WTC11 (cell line): ENCODE data around the gene NKX2-3.

ENCODE experiments used
- CREB1 ChIP-seq: sonication (generic); formaldehyde crosslinking; IDR thresholded peaks from 2 replicates; pipeline ENCODE4 v1.8.0; 2023; ENCODE audit warnings: mild to moderate bottlenecking, missing genetic modification reagents
- MAX ChIP-seq: sonication (generic); formaldehyde crosslinking; IDR thresholded peaks from 2 replicates; pipeline ENCODE4 v1.8.0; 2022; ENCODE audit warnings: mild to moderate bottlenecking, missing genetic modification reagents
- SMAD4 ChIP-seq: sonication (generic); formaldehyde crosslinking; IDR thresholded peaks from 2 replicates; pipeline ENCODE4 v1.8.0; 2022; ENCODE audit warnings: mild to moderate bottlenecking, missing genetic modification reagents
- SP1 ChIP-seq: sonication (generic); formaldehyde crosslinking; conservative IDR thresholded peaks from 2 replicates; pipeline ENCODE4 v1.8.1; 2022; ENCODE audit warnings: missing genetic modification reagents
- TF ChIP-seq, protein P1 (sequence below): fragments of 200-600 bp; IDR thresholded peaks from 2 replicates; pipeline ENCODE4 v1.8.0; 2022; ENCODE audit warnings: antibody characterized with exemption

DNA sequence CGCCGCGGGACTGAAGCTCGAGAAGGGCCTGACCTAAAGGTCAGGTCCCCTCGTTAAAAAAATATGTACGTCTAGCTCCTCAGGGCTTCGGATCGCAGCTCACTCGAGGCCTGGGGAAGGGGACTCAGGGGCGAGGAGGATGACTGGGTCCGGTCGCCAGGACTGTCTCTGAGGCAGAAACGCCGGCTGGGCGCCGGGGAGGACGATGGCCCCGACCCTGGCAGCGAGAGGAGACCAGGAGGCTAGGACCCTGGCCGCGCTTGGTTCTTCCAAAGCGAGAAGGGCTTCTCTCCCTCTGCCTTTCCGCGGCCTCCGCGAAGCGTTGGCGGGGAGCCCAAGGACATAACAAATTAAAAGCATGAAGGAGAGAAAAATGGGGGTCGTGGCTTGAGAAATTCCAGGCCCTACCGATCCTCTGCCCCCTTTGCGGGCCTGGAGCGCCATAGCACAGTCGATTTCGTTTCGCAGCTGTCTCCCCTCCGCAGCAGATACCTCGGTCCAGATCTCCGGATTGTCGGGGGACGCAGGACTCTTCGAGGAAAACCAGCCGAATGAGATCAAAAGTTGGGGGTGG is 3.1 kb downstream of the NKX2-3 start:
- TF ChIP-seq, protein P1, sequence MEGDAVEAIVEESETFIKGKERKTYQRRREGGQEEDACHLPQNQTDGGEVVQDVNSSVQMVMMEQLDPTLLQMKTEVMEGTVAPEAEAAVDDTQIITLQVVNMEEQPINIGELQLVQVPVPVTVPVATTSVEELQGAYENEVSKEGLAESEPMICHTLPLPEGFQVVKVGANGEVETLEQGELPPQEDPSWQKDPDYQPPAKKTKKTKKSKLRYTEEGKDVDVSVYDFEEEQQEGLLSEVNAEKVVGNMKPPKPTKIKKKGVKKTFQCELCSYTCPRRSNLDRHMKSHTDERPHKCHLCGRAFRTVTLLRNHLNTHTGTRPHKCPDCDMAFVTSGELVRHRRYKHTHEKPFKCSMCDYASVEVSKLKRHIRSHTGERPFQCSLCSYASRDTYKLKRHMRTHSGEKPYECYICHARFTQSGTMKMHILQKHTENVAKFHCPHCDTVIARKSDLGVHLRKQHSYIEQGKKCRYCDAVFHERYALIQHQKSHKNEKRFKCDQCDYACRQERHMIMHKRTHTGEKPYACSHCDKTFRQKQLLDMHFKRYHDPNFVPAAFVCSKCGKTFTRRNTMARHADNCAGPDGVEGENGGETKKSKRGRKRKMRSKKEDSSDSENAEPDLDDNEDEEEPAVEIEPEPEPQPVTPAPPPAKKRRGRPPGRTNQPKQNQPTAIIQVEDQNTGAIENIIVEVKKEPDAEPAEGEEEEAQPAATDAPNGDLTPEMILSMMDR = no peak
- TF ChIP-seq SMAD4 (CRISPR knock-in tag) = no peak
- TF ChIP-seq CREB1 (CRISPR knock-in tag) = no peak
- TF ChIP-seq MAX (CRISPR knock-in tag) = no peak
- no peak for TF ChIP-seq SP1 (CRISPR knock-in tag)
